GM12878 (cell line): ENCODE results near the gene INSC. TPM values are rescaled to one million over a fixed set of nuclear protein-coding genes. Genes with fewer than 3 reads are reported as not detected.

Experiments
- ATAC-seq: fragments of 200-7000 bp; cut with Tn5 transposase; 3 replicates; pipeline ENCODE4 v1.9.1; 2020; ENCODE audit warnings: mild to moderate bottlenecking, moderate library complexity
- BruUV-seq: library from RNA; stranded (reverse); fragments of 400-500 nt; replicated peaks from 2 replicates; lab custom pipeline; 2021; lab: Mats Ljungman, UMichigan
- CTCF ChIA-PET: fragments of 300-600 bp; sonication (Branson Sonifier 250); formaldehyde crosslinking; extraction: SDS; loops from one replicate; lab custom pipeline; 2021; ENCODE audit warnings: inconsistent platforms; lab: Yijun Ruan, JAX
- POLR2A ChIA-PET: fragments of 350-600 bp; formaldehyde crosslinking; extraction: SDS; loops from one replicate; lab custom pipeline; 2021; ENCODE audit warnings: inconsistent platforms; lab: Charles Lee
- RAD21 ChIA-PET: fragments of 300-600 bp; sonication (Branson Sonifier 250); formaldehyde crosslinking; loops from one replicate; lab custom pipeline; 2023; ENCODE audit warnings: antibody characterized with exemption; ENCODE audit not compliant: unreplicated experiment; lab: Charles Lee
- SMC1A ChIA-PET: fragments of 300-600 bp; sonication (Branson Sonifier 250); formaldehyde crosslinking; loops from one replicate; lab custom pipeline; 2023; ENCODE audit not compliant: unreplicated experiment, uncharacterized antibody; lab: Charles Lee
- DNase-seq: peaks from one replicate; pipeline ENCODE4 v3.0.0-alpha.2; 2011; ENCODE audit warnings: low read depth, low spot score
- FAIRE-seq: peaks from 3 replicates; lab custom pipeline; 2011; peaks lifted over from hg19 to GRCh38; lab: Jason Lieb, UNC
- H2AFZ ChIP-seq: 2 replicates; pipeline ENCODE4 v1.6.0; 2011; ENCODE audit warnings: low read depth, low read length, control low read depth; ENCODE audit not compliant: control insufficient read depth
- H3K27ac ChIP-seq: 2 replicates; pipeline ENCODE4 v1.5.1; 2011; ENCODE audit warnings: control low read depth; ENCODE audit not compliant: control insufficient read depth, insufficient read depth
- H3K27me3 ChIP-seq, 2 experiments: replicated peaks in 1 of 2; 2 replicates each; pipeline versions ENCODE4 v1.6.0 to v1.6.1; 2011; ENCODE audit warnings: low read length in 1 of 2; ENCODE audit not compliant: control insufficient read depth in 2 of 2, insufficient read depth in 2 of 2
- H3K36me3 ChIP-seq, 2 experiments: 2 replicates each; pipeline ENCODE4 v1.5.1; 2011; ENCODE audit warnings: low read length in 1 of 2; ENCODE audit not compliant: control insufficient read depth in 2 of 2, insufficient read depth in 2 of 2
- H3K4me1 ChIP-seq: 2 replicates; pipeline ENCODE4 v1.6.1; 2011; ENCODE audit warnings: mild to moderate bottlenecking, low read length, moderate library complexity, mixed read lengths; ENCODE audit not compliant: control insufficient read depth, insufficient read depth
- H3K4me2 ChIP-seq: 2 replicates; pipeline ENCODE4 v1.6.0; 2011; ENCODE audit warnings: control low read depth; ENCODE audit not compliant: control insufficient read depth, insufficient read depth
- H3K4me3 ChIP-seq: fragments of 200-600 bp; sonication (generic); 2 replicates; pipeline ENCODE4 v1.5.1; 2016
- H3K79me2 ChIP-seq: 2 replicates; pipeline ENCODE4 v1.6.0; 2011; ENCODE audit warnings: low read length; ENCODE audit not compliant: control insufficient read depth, insufficient read depth
- H3K9ac ChIP-seq: 2 replicates; pipeline ENCODE4 v1.8.0; 2011; ENCODE audit warnings: low read length, control low read depth, mixed read lengths; ENCODE audit not compliant: control insufficient read depth, insufficient read depth
- H3K9me3 ChIP-seq: replicated peaks from 3 replicates; pipeline ENCODE4 v1.5.1; 2011; ENCODE audit warnings: mild to moderate bottlenecking, low read length; ENCODE audit not compliant: control insufficient read depth, insufficient read depth
- H4K20me1 ChIP-seq: 2 replicates; pipeline ENCODE4 v1.6.0; 2011; ENCODE audit not compliant: control insufficient read depth, insufficient read depth
- BRCA1 ChIP-seq: IDR thresholded peaks from 2 replicates; pipeline ENCODE4 v1.6.1; 2011; ENCODE audit warnings: low read depth, low read length, improper control_type of control experiment
- CTCF ChIP-seq, 3 experiments: IDR thresholded peaks in 2 of 3; conservative IDR thresholded peaks in 1 of 3; 2 replicates each; pipeline ENCODE4 v1.5.1; 2011; ENCODE audit warnings: low read depth in 3 of 3, low read length in 3 of 3, mild to moderate bottlenecking in 3 of 3, control low read depth in 2 of 3, moderate library complexity in 2 of 3, inconsistent platforms in 1 of 3, mixed read lengths in 1 of 3; ENCODE audit not compliant: control insufficient read depth in 2 of 3, insufficient read depth in 1 of 3; ENCODE audit errors: extremely low read depth in 1 of 3
- EZH2 ChIP-seq: IDR thresholded peaks from 2 replicates; pipeline ENCODE4 v1.6.1; 2012; ENCODE audit warnings: low read depth, mild to moderate bottlenecking, control low read depth, inconsistent platforms, low read length, borderline replicate concordance; ENCODE audit not compliant: control insufficient read depth
- NR2F1 ChIP-seq: fragments of 450-650 bp; conservative IDR thresholded peaks from 2 replicates; pipeline ENCODE4 v1.6.1; 2017; ENCODE audit warnings: mild to moderate bottlenecking
- POLR2AphosphoS5 ChIP-seq: IDR thresholded peaks from 2 replicates; pipeline ENCODE4 v1.6.1; 2011; ENCODE audit warnings: mild to moderate bottlenecking, low read length, inconsistent platforms
- RAD21 ChIP-seq: IDR thresholded peaks from 2 replicates; pipeline ENCODE4 v1.6.1; 2011; ENCODE audit warnings: mild to moderate bottlenecking, low read depth, low read length, moderate library complexity; ENCODE audit not compliant: insufficient read depth
- RAD51 ChIP-seq: fragments of 450-650 bp; IDR thresholded peaks from 2 replicates; pipeline ENCODE4 v1.6.1; 2016; ENCODE audit warnings: moderate library complexity, mild to moderate bottlenecking, inconsistent platforms
- SMAD1 ChIP-seq: fragments of 450-650 bp; IDR thresholded peaks from 2 replicates; pipeline ENCODE4 v1.6.1; 2018; ENCODE audit warnings: mild to moderate bottlenecking, low read depth; ENCODE audit not compliant: partially characterized antibody
- SP1 ChIP-seq: IDR thresholded peaks from one replicate; pipeline ENCODE4 v1.6.1; 2011; ENCODE audit warnings: low read depth, low read length
- SRF ChIP-seq, 2 experiments: IDR thresholded peaks; 2 replicates each; pipeline ENCODE4 v1.6.1; 2011; ENCODE audit warnings: low read depth in 2 of 2, low read length in 2 of 2, mild to moderate bottlenecking in 1 of 2, moderate library complexity in 1 of 2
- STAT3 ChIP-seq: IDR thresholded peaks from 2 replicates; pipeline ENCODE4 v1.6.1; 2011; ENCODE audit warnings: low read depth, low read length, improper control_type of control experiment
- ZNF217 ChIP-seq: fragments of 450-650 bp; IDR thresholded peaks from 2 replicates; pipeline ENCODE4 v1.6.1; 2017; ENCODE audit warnings: antibody characterized with exemption, mild to moderate bottlenecking
- WGBS: methylation state at CpG from one replicate; pipeline ENCODE4 v1.1.6; 2016; ENCODE audit warnings: low lambda C conversion rate; ENCODE audit not compliant: insufficient replicate concordance, insufficient coverage; ENCODE audit errors: missing lambda C conversion rate; 5-methylcytosine and 5-hydroxymethylcytosine counted together
- in situ Hi-C: fragments of 300-500 bp; cut with MboI; formaldehyde crosslinking; loops from 9 replicates; pipeline ENCODE4 v1.14.3; 2018; ENCODE audit warnings: mixed read lengths
- intact Hi-C: fragments of 100-400 bp; cut with micrococcal nuclease; formaldehyde crosslinking; loops from one replicate; pipeline ENCODE4 v1.14.2; 2022; ENCODE audit not compliant: unreplicated experiment
- polyA plus RNA-seq, 11 experiments: library from polyadenylated mRNA; depleted of rRNA in 4 of 11; unstranded in 6 of 11; stranded (reverse) in 5 of 11; fragments of >200 nt; fragmentation: Nextera tagmentation in 4 of 11; fragmentation: Illumina TruSeq in 1 of 11; extraction: Ambion mirVana in 4 of 11; extraction: Trizol in 1 of 11; gene quantifications; 1 replicate in 1 of 11; 2 replicates in 10 of 11; pipeline versions ENCODE4 v1.2.1 to v1.2.3, GENCODE V29; 2011 to 2016; ENCODE audit warnings: inconsistent platforms in 2 of 11, missing spikeins in 2 of 11, low read depth in 1 of 11
- total RNA-seq, 4 experiments: library from RNA; depleted of rRNA in 3 of 4; stranded (reverse); fragments of >200 nt in 3 of 4; fragmentation: Illumina TruSeq in 1 of 4; extraction: Trizol in 1 of 4; gene quantifications; 2 replicates each; pipeline versions ENCODE4 v1.2.1 to v1.2.3, GENCODE V29; 2013 to 2021
- TF ChIP-seq, protein P1 (sequence below): IDR thresholded peaks from 2 replicates; pipeline ENCODE4 v1.6.1; 2011; ENCODE audit warnings: low read depth, mild to moderate bottlenecking, low read length, moderate library complexity, borderline replicate concordance; ENCODE audit errors: extremely low read depth
- TF ChIP-seq, protein P2 (sequence below): IDR thresholded peaks from 2 replicates; pipeline ENCODE4 v1.6.1; 2012; ENCODE audit warnings: mild to moderate bottlenecking, low read depth, low read length

Gene INSC
- total and polyA plus RNA-seq, 10 of the 15 experiments (the other 5 are each of a cell fraction or from before 2014, with no cell fraction given) = 0.13 to 0.33 TPM; not detected in 8

DNA sequence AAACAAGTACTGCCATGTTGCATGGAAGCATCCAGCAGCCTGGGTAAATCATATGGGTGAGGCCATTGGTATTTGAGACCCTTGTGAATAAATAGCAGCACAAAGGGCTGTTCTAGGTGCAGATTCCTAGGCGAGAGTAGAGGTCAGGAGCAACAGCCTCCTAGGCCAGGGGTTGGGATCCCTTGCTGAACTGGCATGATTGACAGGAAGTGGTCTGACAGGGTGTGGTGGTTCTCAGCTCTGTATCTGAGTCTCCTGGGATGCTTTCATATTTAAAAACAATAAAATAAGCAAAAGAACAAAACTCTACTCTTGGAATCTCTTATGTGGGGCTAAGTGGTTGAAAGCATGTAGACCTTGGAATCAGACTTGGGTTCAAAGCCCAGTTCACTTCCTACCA is 35.8 kb downstream of the INSC start:
- SMC1A ChIA-PET = interaction anchor here (1.4 kb wide), 1 partner anchor 44 kb away, joined by 3 read pairs; no protein-coding TSS in a partner anchor
- intact Hi-C loops = no loop called here
- FAIRE-seq (no peak), ATAC-seq (no peak), DNase-seq (no peak)
- BruUV-seq = no TSS peak
- POLR2A ChIA-PET = no interaction called here
- Histone ChIP-seq H3K4me3 (no peak overlapping the region), H3K4me2 (no peak overlapping the region), H3K36me3 (no peaks in the 10 kb centered on the region), H3K79me2 (no peaks in the 10 kb centered on the region), H2AFZ (no peak overlapping the region), H3K9ac (no peak overlapping the region), H4K20me1 (no peaks in the 10 kb centered on the region), H3K4me1 (no peaks in the 10 kb centered on the region), H3K9me3 (no peaks in the 10 kb centered on the region), H3K27ac (no peak overlapping the region), H3K27me3 (no peaks in the 10 kb centered on the region)
- CTCF ChIA-PET = interaction anchor here (0.7 to 1.4 kb wide), 4 partner anchors 9 to 115 kb away, joined by 3 to 4 read pairs (median 4); no protein-coding TSS in a partner anchor
- in situ Hi-C loops = no loop called here
- 8% methylated on average over 1 of the region's 1 CpG for WGBS
- RAD21 ChIA-PET = no interaction called here
- TF ChIP-seq BRCA1 (no peak), SMAD1 (no peak), SRF (IDR thresholded peaks at IDR 0.05; ENCODE audit: low read depth in 2 of 2, low read length in 2 of 2) (no peak), RAD21 (no peak), STAT3 (no peak), POLR2AphosphoS5 (no peak), RAD51 (no peak), NR2F1 (no peak), CTCF (IDR thresholded peaks at IDR 0.05 in 2 of 3, conservative IDR thresholded peaks at IDR 0.05 in 1 of 3; ENCODE audit: control insufficient read depth in 2 of 3, extremely low read depth in 1 of 3, insufficient read depth in 1 of 3, low read depth in 3 of 3, low read length in 3 of 3) (no peak), EZH2 (no peak), SP1 (no peak), ZNF217 (no peak)
- TF ChIP-seq, protein P1, sequence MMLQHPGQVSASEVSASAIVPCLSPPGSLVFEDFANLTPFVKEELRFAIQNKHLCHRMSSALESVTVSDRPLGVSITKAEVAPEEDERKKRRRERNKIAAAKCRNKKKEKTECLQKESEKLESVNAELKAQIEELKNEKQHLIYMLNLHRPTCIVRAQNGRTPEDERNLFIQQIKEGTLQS = no peak
- TF ChIP-seq, protein P2, sequence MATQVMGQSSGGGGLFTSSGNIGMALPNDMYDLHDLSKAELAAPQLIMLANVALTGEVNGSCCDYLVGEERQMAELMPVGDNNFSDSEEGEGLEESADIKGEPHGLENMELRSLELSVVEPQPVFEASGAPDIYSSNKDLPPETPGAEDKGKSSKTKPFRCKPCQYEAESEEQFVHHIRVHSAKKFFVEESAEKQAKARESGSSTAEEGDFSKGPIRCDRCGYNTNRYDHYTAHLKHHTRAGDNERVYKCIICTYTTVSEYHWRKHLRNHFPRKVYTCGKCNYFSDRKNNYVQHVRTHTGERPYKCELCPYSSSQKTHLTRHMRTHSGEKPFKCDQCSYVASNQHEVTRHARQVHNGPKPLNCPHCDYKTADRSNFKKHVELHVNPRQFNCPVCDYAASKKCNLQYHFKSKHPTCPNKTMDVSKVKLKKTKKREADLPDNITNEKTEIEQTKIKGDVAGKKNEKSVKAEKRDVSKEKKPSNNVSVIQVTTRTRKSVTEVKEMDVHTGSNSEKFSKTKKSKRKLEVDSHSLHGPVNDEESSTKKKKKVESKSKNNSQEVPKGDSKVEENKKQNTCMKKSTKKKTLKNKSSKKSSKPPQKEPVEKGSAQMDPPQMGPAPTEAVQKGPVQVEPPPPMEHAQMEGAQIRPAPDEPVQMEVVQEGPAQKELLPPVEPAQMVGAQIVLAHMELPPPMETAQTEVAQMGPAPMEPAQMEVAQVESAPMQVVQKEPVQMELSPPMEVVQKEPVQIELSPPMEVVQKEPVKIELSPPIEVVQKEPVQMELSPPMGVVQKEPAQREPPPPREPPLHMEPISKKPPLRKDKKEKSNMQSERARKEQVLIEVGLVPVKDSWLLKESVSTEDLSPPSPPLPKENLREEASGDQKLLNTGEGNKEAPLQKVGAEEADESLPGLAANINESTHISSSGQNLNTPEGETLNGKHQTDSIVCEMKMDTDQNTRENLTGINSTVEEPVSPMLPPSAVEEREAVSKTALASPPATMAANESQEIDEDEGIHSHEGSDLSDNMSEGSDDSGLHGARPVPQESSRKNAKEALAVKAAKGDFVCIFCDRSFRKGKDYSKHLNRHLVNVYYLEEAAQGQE = no peak
